GM18907 (cell line): ENCODE data around the gene ARID1B.

Experiments used
- ATAC-seq: cut with Tn5 transposase; IDR thresholded peaks from one replicate; pipeline ENCODE4 v1.9.1; 2021; ENCODE audit warnings: mild to moderate bottlenecking, moderate library complexity; ENCODE audit not compliant: unreplicated experiment

The ARID1B gene

DNA sequence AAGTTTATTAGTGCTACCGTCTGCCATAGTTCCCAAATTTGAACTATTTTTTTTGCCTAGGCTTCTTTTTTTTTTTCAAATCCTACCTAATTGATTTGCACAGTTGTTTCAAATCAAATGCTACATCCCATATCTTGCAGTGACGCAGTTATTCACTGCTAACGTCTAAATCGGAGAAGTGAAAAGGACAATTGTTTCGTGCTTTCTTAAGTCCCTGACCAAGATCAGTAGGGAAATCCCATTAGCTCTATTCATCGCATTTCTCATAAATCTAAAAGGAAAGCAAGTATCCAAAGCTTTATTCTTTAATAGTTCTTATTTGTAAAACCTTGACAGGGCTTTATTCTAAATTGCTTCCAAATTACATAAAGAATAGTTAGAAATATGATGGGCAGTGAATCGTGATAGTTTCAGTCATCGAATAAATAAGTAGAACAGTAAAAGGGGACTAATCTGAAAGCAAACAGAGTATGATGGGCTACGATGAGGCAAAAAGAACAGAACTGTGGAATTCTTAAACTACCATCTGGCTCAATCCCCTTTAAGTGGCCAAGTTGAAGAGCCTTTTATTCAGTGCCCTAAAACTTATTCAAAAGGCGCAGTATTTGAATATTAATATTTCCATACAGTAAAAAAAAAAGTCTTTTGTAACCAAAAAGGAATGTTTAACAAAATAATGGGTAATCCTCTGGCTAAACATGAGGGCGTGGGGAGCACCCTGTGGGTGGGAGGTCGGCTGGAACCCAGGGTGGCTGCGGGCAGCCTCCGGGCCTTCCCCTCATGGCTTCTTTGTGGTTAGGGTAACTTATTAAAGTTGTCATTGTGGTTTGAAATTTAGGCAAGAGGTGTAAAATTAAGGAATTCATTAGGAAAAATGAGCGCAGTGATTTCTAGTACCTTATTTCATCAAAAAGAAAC, 3.0 kb upstream of the ARID1B start:
- no peak for ATAC-seq

DNA sequence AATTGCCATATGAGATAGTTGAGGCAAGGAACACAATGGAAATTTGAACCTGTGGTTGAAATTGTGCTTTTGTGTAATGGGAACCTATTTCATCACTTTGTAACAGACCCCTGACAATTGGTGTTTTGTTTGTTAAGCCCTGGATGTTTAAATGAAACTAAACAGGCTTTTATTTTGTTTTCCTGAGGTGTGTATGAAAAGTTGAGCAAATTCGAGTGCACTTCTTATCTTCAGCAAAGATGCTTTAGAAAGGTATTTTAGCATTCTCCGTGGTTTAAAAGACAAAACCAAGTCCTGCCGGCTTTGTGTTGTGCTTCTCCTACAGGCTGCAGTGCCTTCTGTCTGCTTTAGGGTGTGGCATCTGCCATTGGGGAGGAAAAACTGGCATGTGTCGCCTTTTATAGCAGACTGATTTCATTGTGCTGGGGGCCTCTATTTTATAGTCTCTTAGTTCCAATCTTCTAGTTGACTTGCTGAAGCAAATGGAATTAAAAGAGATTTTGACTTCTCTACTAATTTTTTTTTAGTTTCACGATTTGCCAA, 2.2 kb upstream of the ARID1B start:
- no peak for ATAC-seq

DNA sequence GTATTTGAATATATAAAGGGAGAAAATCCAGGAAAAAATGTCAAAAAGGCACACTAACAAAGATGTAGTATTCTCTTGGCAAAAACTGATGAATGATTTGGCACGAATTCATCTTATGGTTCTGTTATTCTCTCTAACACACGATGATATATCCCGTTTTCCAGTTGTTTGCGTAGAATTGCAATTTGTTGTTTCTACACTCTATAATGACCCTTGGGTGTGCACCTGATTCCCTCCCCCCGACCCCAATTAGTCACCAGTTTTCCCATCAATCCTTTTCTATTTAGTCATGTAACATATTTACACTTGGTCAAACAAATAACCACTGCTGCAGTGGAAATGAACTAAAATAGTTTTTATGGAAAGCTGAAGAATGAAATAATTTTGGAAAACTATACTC, 1.5 kb upstream of the ARID1B start:
- no peak for ATAC-seq

DNA sequence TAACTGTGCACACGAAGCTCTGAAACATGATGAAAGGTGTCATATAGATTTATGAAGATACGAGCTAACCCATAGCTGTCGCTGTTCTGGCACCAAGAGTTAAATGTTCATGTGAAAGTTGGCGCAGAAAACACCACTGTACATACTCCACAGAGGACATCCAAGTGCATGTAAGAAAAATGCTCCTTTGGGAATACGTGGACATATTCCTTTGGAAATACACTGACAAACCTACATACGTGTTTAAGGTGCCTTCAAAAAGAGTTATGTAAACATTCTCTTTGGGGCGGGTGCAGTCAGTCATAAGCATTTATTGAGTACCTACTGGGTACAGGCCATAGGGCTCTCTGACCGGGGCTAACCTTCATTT, 723 bp upstream of the ARID1B start:
- ATAC-seq = no peak

DNA sequence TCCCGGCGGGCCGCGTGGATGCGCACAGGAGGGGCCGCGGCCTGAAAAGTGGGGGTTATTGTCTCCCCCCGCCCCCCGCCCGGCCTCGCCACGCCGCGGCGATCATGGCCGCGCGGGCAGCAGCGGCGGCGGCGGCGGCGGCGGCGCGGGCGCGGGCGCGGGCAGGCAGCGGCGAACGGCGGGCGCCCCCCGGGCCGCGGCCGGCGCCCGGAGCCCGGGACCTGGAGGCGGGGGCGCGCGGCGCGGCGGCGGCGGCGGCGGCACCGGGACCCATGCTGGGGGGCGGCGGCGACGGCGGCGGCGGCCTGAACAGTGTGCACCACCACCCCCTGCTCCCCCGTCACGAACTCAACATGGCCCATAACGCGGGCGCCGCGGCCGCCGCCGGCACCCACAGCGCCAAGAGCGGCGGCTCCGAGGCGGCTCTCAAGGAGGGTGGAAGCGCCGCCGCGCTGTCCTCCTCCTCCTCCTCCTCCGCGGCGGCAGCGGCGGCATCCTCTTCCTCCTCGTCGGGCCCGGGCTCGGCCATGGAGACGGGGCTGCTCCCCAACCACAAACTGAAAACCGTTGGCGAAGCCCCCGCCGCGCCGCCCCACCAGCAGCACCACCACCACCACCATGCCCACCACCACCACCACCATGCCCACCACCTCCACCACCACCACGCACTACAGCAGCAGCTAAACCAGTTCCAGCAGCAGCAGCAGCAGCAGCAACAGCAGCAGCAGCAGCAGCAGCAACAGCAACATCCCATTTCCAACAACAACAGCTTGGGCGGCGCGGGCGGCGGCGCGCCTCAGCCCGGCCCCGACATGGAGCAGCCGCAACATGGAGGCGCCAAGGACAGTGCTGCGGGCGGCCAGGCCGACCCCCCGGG, 637 bp downstream of the ARID1B start:
- ATAC-seq = peak; percentile 12

DNA sequence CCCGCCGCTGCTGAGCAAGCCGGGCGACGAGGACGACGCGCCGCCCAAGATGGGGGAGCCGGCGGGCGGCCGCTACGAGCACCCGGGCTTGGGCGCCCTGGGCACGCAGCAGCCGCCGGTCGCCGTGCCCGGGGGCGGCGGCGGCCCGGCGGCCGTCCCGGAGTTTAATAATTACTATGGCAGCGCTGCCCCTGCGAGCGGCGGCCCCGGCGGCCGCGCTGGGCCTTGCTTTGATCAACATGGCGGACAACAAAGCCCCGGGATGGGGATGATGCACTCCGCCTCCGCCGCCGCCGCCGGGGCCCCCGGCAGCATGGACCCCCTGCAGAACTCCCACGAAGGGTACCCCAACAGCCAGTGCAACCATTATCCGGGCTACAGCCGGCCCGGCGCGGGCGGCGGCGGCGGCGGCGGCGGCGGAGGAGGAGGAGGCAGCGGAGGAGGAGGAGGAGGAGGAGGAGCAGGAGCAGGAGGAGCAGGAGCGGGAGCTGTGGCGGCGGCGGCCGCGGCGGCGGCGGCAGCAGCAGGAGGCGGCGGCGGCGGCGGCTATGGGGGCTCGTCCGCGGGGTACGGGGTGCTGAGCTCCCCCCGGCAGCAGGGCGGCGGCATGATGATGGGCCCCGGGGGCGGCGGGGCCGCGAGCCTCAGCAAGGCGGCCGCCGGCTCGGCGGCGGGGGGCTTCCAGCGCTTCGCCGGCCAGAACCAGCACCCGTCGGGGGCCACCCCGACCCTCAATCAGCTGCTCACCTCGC, 1.5 kb downstream of the ARID1B start:
- ATAC-seq = peak; percentile 13

DNA sequence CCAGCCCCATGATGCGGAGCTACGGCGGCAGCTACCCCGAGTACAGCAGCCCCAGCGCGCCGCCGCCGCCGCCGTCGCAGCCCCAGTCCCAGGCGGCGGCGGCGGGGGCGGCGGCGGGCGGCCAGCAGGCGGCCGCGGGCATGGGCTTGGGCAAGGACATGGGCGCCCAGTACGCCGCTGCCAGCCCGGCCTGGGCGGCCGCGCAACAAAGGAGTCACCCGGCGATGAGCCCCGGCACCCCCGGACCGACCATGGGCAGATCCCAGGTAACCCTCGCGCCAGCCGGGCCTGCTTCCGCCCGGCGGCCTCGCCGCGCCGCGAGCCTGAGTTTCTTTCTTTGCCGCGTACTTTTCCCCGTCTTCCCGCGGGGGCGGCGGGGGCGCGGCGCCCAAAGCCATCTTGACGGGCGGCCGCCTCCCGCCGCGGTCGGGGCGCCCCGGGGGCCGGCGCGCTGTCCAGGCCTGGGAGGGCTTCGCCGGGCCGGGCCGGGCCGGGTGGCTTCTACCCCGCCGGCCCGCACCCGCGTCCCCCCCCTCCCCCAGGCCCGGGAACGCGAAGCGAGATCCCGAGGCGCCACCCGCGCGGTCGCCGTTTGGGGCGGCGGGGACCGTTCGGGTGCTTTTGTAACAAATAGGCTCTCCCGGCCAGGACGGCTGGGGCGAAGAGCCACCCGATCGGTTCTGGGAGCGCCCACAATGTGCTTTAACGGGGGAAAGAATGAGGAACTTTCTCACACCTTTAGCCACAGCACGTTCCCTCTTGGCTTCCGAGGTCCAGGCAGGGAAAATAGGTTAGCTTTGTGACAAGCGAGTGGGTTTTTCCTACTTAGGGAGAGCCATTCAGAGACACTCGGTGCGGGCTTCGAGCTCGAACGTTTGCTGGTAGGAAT, 2.3 kb downstream of the ARID1B start:
- ATAC-seq = peak; percentile 16

DNA sequence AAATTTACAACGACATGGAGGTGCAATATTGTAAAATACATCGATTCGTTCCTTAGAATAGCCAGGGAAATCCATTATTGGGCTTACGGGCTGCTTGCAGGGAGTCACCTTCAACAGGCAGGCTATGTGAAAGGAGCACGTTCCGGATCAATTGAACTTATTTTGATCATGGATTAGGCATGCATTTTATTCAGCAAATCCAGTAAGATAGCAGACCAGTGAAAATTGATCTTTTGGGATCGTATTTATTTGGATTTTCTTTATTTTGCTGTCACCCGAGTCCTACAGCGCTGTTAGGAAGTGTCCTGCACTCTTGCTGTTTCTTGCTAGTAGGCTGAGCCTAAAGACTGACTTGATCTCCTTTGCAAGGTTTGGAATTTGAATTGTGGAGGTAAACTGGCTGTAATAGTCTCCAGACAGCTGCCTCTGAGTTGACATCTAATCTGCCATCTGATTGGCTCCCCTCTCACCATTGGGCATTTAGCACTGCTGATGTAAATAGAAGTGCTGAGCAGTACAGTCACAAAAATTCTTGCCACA, 3.0 kb downstream of the ARID1B start:
- peak; percentile 59 for ATAC-seq

DNA sequence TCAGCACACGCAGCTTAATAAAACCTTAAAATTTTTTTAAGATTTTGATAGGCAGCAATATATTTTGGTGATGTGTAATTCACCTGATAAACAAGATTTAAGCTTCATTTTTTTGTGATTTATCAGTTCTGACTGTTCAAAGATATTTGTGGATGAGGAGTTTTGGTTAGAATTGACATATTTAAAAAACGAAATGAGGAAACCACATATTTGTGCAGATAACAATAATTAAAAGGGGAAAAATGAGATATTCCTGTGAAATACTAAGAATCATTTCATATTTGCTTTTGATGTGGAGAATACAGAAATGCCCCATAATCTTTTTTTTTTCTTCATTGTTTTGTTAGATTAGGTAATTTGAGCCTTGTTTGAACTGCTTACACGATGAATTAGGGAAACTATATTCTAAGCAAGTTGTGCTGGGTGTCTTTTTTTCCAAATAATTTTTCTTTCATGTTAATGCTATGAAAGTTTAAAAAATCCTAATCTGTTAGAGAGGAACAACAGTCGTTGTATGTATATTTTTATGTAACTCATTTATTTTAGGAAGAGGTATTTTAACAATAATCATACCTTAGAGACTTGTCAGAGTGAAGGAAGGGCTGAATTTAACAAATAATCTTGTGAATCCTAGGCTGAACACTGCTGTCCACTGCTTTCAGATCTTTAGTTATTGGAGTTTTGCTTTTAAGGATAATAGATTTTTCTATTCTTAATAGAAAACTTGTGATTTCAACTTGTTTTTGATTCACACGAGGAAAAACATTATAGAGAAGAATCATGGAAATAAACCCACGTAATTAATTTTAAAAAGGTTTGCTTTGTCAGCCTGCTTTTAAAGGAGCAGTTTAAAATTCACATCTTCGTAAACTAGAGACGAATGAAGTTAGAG, 4.0 kb downstream of the ARID1B start:
- no peak for ATAC-seq

DNA sequence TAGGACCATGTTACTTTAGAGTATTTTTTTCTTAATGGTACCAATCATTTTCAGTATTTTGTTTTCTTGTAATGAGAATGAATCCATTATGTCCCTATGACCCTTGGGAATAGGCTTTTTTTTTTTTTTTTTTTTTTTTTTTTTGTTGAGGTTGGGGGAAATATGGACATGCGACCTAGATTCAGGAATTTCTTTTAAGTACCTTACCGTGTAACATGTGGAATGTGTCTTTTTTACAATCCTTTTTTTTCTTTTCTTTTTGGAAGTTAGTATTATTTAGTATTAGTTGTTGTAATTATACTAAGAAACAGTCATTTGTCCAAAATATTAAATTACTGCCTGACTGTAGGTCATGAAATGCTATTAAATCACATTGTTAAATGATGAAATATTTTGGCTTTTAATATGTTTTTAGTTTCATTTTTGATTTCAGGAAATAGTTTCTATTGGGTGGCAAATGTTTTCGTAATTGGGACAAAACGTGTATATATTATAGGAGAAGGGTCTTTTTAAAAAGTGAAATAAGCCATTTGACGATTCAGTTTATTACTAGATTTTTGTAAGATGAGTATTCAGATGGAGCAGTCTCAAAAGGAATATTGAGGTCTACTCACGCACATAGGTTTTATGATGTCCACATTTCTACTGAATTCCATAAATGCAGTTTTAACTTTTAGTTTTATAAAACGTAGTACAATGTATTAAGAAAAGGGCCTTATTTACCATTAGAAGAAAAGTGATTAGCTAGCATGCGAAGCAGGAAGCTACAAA, 4.9 kb downstream of the ARID1B start:
- ATAC-seq = no peak

DNA sequence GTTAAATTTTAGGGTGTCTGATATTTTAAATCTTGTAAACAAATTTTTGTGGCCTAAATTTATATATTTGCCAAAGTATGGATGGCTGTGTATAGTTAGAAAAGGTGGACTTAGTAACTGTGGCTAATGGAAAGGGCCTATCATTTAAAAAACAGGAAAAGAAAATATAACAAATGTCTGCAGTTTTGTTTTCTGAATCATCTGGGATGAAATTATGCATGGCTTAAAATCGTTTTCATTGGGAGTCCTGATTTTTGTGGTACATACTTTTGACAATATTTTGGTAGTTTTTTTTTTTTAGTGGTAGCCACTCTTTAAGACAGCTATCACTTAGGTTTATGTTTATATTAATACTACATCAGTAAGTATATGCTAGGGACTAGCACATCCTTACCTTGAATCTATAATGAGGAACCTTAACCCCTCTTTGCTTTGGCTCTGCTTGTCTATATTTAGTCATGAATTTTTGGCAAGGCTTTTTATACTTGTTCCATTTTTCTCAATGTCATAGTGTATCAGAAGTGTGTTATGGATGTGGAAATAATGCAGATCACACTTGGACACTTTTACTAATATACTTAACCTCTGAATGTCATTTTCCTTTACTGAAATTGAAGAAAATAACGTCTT, 5.6 kb downstream of the ARID1B start:
- ATAC-seq = no peak

DNA sequence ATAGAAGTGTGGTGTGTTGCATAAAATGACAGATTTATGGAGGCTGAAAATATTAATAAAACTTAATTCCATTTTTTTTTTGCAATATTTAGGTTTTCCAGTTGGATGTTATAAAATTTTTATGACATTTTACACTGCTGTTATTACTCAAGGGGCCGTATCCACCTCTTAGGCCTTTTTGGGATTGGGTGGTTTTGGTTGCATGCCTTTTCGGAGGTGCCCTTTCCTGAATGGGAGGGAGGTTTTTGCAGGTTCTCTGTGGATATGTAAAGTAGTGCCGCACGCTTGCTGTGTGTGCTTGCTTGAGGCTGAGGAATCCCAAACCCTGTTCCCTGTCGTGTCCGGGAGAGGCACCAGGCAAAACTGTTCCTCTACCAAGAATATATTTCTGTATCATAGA, 6.8 kb downstream of the ARID1B start:
- ATAC-seq = no peak

DNA sequence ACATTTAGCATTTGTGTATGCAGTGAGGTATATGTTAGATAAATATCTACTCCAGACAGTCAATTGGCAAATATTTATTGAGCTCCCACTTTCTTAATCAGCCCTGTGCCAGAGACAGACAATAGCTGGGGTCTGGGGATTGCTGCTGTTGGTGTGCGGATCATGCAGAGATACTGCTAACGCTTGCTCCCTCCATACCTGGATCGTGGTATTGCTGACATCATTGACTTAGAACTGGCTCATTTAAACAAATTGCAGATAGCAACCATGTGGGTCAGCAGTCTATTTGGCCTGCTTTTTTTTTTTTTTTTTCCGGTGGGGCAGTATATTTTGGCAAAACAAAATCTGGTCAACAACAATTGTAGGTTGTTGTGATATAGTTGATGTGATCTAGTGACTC, 9.5 kb downstream of the ARID1B start:
- no peak for ATAC-seq

DNA sequence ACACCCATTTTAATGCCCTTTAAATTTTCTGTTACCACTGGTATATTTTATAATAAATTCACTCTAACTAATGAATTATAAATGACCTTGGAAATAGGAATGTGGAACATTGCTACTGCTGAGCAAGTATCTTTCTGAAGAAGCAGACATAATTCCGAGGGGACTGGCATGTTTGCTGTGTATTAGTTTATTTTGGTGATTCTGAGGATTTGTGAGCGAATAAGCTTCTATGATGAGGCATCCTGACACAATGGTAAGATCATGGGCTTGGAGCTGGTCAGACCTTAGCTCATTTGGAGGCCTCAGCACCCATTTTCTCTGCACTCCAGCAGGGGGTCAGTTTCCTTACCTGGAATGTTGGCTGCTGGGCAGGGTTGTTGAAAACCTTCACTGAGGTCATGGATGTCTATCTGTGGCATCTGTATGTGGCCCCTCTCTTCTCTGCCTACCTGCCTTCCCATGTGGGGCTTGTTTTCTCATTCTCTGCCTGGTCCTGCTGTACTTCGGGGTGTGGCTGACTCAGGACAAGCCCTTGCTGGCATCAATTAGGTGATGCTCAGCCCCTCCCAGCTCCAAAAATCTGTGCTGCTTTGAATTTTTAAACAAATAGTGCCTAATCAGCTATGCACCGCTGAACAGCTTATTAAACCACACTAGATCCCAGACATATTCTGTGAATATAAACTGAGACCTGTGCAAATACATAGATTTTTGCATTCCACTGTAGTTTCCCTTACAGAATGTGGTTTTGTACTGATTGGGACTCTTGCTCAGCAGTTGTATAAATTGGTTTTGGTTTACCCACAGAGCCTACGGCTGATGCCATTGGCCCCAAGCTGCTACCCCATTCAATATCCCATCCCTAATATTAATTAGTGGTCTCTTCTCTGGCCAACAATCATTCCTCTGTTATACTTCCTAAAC, 10.7 kb downstream of the ARID1B start:
- ATAC-seq = no peak

DNA sequence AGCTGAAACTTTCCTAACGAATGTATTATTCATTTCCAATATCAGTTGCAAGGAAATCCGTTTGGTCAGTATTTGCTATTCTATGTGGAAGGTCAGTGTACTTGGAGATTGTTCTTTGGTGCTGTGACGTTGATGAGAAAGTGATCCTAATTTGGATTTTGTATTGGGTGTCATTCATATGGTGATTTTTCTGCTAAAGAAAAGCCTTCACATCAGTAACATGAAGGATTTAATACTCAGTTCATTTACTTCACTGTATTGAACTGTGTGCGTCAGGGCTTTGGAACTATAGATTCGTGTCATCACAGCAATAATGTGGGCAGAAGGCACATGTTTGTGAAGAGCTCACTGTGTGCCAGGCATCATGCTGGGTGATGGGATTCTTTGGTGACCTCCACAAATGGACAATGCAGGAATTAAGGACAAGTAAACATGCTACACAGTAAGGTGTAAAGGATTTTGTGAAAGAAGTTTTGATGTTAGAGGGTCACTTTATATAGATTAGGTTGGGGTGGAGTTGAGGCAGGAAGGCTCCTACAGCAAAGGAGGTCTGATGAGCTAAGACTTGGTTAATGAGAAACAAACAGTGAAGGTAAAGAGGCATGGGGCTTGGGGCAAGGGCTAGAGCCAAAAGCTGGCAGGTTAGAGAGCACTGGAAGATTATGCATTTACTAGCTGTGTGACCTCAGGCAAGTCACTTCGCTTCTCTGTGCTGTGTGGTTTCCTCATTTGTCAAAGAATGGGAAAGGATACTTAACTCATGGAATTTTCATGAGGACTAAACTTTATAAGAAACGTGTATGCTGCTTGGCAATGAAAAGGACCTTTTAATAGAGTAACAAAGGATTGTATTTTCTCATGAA, 12.1 kb downstream of the ARID1B start:
- no peak for ATAC-seq
